HepG2 (cell line): Measurements from ENCODE around the gene RFTN1.

ENCODE experiments used
- BATF2 ChIP-seq: sonication (generic); formaldehyde crosslinking; IDR thresholded peaks from 2 replicates; pipeline ENCODE4 v1.8.0; 2022; ENCODE audit warnings: mild to moderate bottlenecking, missing genetic modification reagents, moderate library complexity
- BRCA1 ChIP-seq: sonication (generic); formaldehyde crosslinking; IDR thresholded peaks from 2 replicates; pipeline ENCODE4 v1.4.0; 2020; ENCODE audit warnings: missing genetic modification reagents
- CEBPG ChIP-seq: IDR thresholded peaks from 2 replicates; pipeline ENCODE4 v1.6.1; 2016
- CTCF ChIP-seq: sonication (generic); formaldehyde crosslinking; IDR thresholded peaks from 2 replicates; pipeline ENCODE4 v1.5.0; 2020; ENCODE audit warnings: mild to moderate bottlenecking, missing genetic modification reagents, moderate library complexity
- E2F1 ChIP-seq: sonication (generic); formaldehyde crosslinking; IDR thresholded peaks from 2 replicates; pipeline ENCODE4 v1.5.0; 2020; ENCODE audit warnings: missing genetic modification reagents
- EZH2 ChIP-seq: conservative IDR thresholded peaks from 2 replicates; pipeline ENCODE4 v1.6.1; 2012; ENCODE audit warnings: mild to moderate bottlenecking, low read depth, low read length, moderate library complexity
- MED1 ChIP-seq: sonication (generic); formaldehyde crosslinking; IDR thresholded peaks from 2 replicates; pipeline ENCODE4 v1.4.0; 2020; ENCODE audit warnings: missing genetic modification reagents
- NFE2 ChIP-seq: sonication (generic); formaldehyde crosslinking; IDR thresholded peaks from 2 replicates; pipeline ENCODE4 v1.4.0; 2020; ENCODE audit warnings: missing genetic modification reagents
- PRPF4 ChIP-seq: fragments of 200-400 bp; formaldehyde crosslinking; IDR thresholded peaks from 2 replicates; pipeline ENCODE4 v1.6.1; 2016; ENCODE audit warnings: low read length, low read depth; ENCODE audit not compliant: poor library complexity, severe bottlenecking
- REPIN1 ChIP-seq: sonication (generic); formaldehyde crosslinking; IDR thresholded peaks from 2 replicates; pipeline ENCODE4 v1.8.0; 2022; ENCODE audit warnings: missing genetic modification reagents, low read depth, mild to moderate bottlenecking, borderline replicate concordance
- SRSF4 ChIP-seq: fragments of 200-400 bp; formaldehyde crosslinking; IDR thresholded peaks from one replicate; pipeline ENCODE4 v1.6.1; 2018; ENCODE audit warnings: mild to moderate bottlenecking, low read depth, low read length, moderate library complexity; ENCODE audit not compliant: poor library complexity, severe bottlenecking
- XRCC5 ChIP-seq: fragments of 200-400 bp; formaldehyde crosslinking; optimal IDR thresholded peaks from 2 replicates; pipeline ENCODE3; 2017; ENCODE audit warnings: mild to moderate bottlenecking, low read length

GRCh38 chr3:16490062-16490619 is 23.4 kb downstream of the RFTN1 start:
- no peak for TF ChIP-seq REPIN1 (CRISPR knock-in tag)
- no peak for TF ChIP-seq SRSF4
- no peak for TF ChIP-seq CTCF
- TF ChIP-seq MED1 (CRISPR knock-in tag): no peak
- TF ChIP-seq XRCC5: no peak
- no peak for TF ChIP-seq EZH2
- no peak for TF ChIP-seq BATF2 (CRISPR knock-in tag)
- no peak for TF ChIP-seq NFE2 (CRISPR knock-in tag)
- TF ChIP-seq BRCA1 (CRISPR knock-in tag): no peak
- no peak for TF ChIP-seq PRPF4
- no peak for TF ChIP-seq CEBPG (CRISPR knock-in tag)
- no peak for TF ChIP-seq E2F1 (CRISPR knock-in tag)
